CD4-positive, CD25-positive, alpha-beta regulatory T cell (primary cell): ENCODE data around the gene RNF220. TPM values are rescaled to one million over a fixed set of nuclear protein-coding genes. Genes with fewer than 3 reads are reported as not detected.

Source experiments
- ATAC-seq, 2 donors: fragments of 150-1000 bp; cut with Tn5 transposase; one replicate each; pipeline ENCODE4 v1.10.0; 2021; ENCODE audit warnings: low read depth in 2 of 2, moderate number of reproducible peaks in 2 of 2, moderate library complexity in 1 of 2
- DNase-seq, 3 donors: peaks; one replicate each; pipeline versions ENCODE4 v3.0.0 to v3.0.0-alpha.2; 2012 to 2022; ENCODE audit warnings: mixed read lengths in 1 of 3
- H3K27ac ChIP-seq: one replicate; pipeline ENCODE4 v1.7.0; 2013; ENCODE audit warnings: mild to moderate bottlenecking, low read length; ENCODE audit not compliant: insufficient read depth, poor library complexity, severe bottlenecking
- H3K27me3 ChIP-seq: one replicate; pipeline ENCODE4 v1.7.0; 2013; ENCODE audit warnings: low read length; ENCODE audit not compliant: control insufficient read depth, insufficient read depth
- H3K36me3 ChIP-seq: one replicate; pipeline ENCODE4 v1.7.0; 2013; ENCODE audit warnings: mild to moderate bottlenecking, low read length, moderate library complexity; ENCODE audit not compliant: control insufficient read depth, insufficient read depth
- H3K4me1 ChIP-seq: 2 replicates; pipeline ENCODE4 v1.7.0; 2013; ENCODE audit warnings: mild to moderate bottlenecking, low read length; ENCODE audit not compliant: insufficient read depth, control insufficient read depth, poor library complexity, severe bottlenecking
- H3K4me3 ChIP-seq: one replicate; pipeline ENCODE4 v1.7.0; 2013; ENCODE audit warnings: low read depth, mild to moderate bottlenecking, low read length, moderate library complexity
- H3K9me3 ChIP-seq, 2 experiments: 1 replicate in 1 of 2; 2 replicates in 1 of 2; pipeline ENCODE4 v1.7.0; 2013; ENCODE audit warnings: low read length in 2 of 2, mild to moderate bottlenecking in 1 of 2, moderate library complexity in 1 of 2; ENCODE audit not compliant: control insufficient read depth in 2 of 2
- H3K27ac Mint-ChIP-seq, 3 donors: one replicate each; pipeline ENCODE4 v1.8.0; 2020 to 2022; ENCODE audit warnings: mild to moderate bottlenecking in 3 of 3, mixed read lengths in 3 of 3, moderate library complexity in 2 of 3
- H3K27me3 Mint-ChIP-seq: one replicate; pipeline ENCODE4 v1.8.0; 2022; ENCODE audit warnings: mild to moderate bottlenecking, mixed read lengths
- H3K36me3 Mint-ChIP-seq: one replicate; pipeline ENCODE4 v1.8.0; 2020; ENCODE audit warnings: mixed read lengths
- H3K4me1 Mint-ChIP-seq, 4 donors: one replicate each; pipeline ENCODE4 v1.8.0; 2020 to 2022; ENCODE audit warnings: mixed read lengths in 4 of 4, mild to moderate bottlenecking in 1 of 4
- H3K4me3 Mint-ChIP-seq, 4 donors: one replicate each; pipeline ENCODE4 v1.8.0; 2020 to 2022; ENCODE audit warnings: mild to moderate bottlenecking in 4 of 4, mixed read lengths in 4 of 4, moderate library complexity in 3 of 4
- H3K9me3 Mint-ChIP-seq, 7 donors: one replicate each; pipeline ENCODE4 v1.8.0; 2020 to 2022; ENCODE audit warnings: mixed read lengths in 7 of 7, mild to moderate bottlenecking in 3 of 7, moderate library complexity in 2 of 7
- polyA plus RNA-seq, 4 donors: library from polyadenylated mRNA; unstranded; fragments of 300-500 nt; fragmentation: Illumina TruSeq; gene quantifications; one replicate each; pipeline ENCODE4 v1.2.3, GENCODE V29; 2021
- total RNA-seq: library from RNA; stranded (reverse); gene quantifications from one replicate; pipeline ENCODE4 v1.2.3, GENCODE V29; 2022

Gene RNF220
- total and polyA plus RNA-seq, 5 donors from 2014 or later: 73.2 to 94.8 (median 83.1) TPM

GRCh38 chr1:44447051-44447810, 42.2 kb downstream of the RNF220 start:
- DNase-seq: no peak
- Histone ChIP-seq H3K9me3 (no peaks in the 10 kb centered on the region), H3K36me3 (no peaks in the 10 kb centered on the region)

DNA sequence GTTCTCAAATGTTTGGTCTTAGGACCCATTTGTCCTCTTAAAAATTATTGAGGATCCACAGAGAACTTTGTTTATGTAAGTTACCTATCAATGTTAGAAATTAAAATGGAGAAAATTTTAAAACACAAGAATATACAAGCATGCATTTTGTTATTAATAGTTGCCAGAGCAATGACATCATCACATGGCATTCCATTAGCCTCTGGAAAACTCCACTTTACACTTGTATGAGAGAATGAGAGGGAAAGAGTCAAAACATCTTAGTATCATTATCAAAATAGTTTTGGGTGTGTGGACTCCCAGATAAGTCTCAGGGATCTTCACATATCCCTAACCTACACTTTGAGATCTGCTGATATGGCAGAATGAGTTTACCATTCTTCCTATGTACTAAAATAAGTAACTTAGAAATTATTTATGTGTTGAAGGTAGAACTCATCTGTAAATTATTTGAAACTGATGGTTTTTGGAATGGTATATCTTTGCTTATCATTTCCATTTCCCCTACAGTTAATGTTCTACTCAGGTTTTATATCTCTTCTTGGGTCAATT, 48.8 kb downstream of the RNF220 start:
- Mint-ChIP-seq H3K4me3 (no peak overlapping the region), H3K27me3 (peaks cover 36% of the 10 kb centered on the region), H3K4me1 (no peaks in the 10 kb centered on the region), H3K9me3 (peaks cover 0 to 10% (median 2%) of the 10 kb centered on the region in 7 donors), H3K36me3 (no peaks in the 10 kb centered on the region), H3K27ac (no peak overlapping the region)
- H3K27me3 ChIP-seq: peaks cover 9% of the 10 kb centered on the region
- H3K4me3 ChIP-seq: no peak overlapping the region
- H3K36me3 ChIP-seq: no peaks in the 10 kb centered on the region
- peaks cover 0 to 5% of the 10 kb centered on the region in 2 experiments for H3K9me3 ChIP-seq
- no peak for ATAC-seq
- no peaks in the 10 kb centered on the region for H3K4me1 ChIP-seq
- no peak for DNase-seq
- H3K27ac ChIP-seq: no peak overlapping the region

More at GRCh38 chr1:44447051-44447810, 42.2 kb downstream of the RNF220 start:
- H3K27me3 ChIP-seq: peaks cover 18% of the 10 kb centered on the region
- Mint-ChIP-seq H3K4me3 (no peak overlapping the region), H3K36me3 (no peaks in the 10 kb centered on the region), H3K27ac (no peak overlapping the region), H3K27me3 (peaks cover 38% of the 10 kb centered on the region), H3K9me3 (peaks cover 0 to 3% (median 0%) of the 10 kb centered on the region in 7 donors), H3K4me1 (no peaks in the 10 kb centered on the region)
- no peak overlapping the region for H3K4me3 ChIP-seq
- H3K27ac ChIP-seq: no peak overlapping the region
- H3K4me1 ChIP-seq: no peaks in the 10 kb centered on the region
- ATAC-seq: no peak

GRCh38 chr1:44454704-44455103, 49.6 kb downstream of the RNF220 start:
- Mint-ChIP-seq H3K27ac (no peak overlapping the region), H3K9me3 (peaks cover 0 to 10% (median 2%) of the 10 kb centered on the region in 7 donors)
- no peak overlapping the region for H3K4me3 ChIP-seq

DNA sequence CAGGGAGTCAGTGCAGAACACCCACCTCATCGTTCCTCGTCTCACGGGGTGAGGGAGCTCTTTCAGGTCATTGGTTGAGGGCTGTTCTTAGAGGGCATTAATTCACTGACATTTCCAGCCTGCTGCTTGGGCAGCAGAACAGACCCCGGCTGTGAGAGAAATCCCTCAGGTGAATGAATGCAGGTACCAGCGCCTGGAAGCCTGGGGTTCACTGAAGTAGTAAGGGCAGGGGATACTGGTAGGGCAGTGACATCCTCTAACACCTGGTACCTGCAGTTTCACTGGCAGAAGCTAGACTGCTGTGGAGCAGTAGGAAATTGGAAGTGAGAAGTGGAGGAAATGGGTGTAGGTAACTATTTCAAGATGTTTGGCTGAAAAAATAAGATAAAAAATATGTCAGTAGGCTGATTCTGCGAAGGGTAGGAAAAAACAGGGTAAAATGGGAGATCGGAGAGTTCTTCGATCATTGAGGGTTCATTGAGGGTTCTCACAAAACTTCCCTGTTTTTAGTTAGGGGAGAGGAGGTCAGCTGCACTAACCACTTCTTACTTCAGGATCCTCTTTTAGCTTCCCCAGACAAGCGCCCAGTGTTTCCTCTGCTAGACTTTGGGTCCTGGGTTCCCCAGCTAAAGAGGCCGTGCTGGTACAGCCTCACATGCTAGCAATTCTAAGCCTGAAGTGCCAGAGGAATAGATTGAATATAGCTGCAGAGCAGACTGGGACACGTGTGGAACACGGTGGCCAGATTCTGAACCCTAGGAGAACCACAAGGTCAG, 55.2 kb downstream of the RNF220 start:
- Histone ChIP-seq H3K4me1 (no peaks in the 10 kb centered on the region), H3K27me3 (peaks cover 26% of the 10 kb centered on the region), H3K9me3 (peaks cover 0 to 4% of the 10 kb centered on the region in 2 experiments), H3K4me3 (no peak overlapping the region), H3K27ac (no peak overlapping the region), H3K36me3 (no peaks in the 10 kb centered on the region)
- peaks cover 0 to 7% (median 0%) of the 10 kb centered on the region in 7 donors for H3K9me3 Mint-ChIP-seq
- no peaks in the 10 kb centered on the region for H3K4me1 Mint-ChIP-seq
- no peak overlapping the region for H3K4me3 Mint-ChIP-seq
- no peak overlapping the region for H3K27ac Mint-ChIP-seq
- H3K36me3 Mint-ChIP-seq: no peaks in the 10 kb centered on the region
- ATAC-seq: no peak
- no peak for DNase-seq
- H3K27me3 Mint-ChIP-seq: peaks cover 24% of the 10 kb centered on the region

More at GRCh38 chr1:44454704-44455103, 49.6 kb downstream of the RNF220 start:
- Mint-ChIP-seq H3K27me3 (peaks cover 42% of the 10 kb centered on the region), H3K4me3 (no peak overlapping the region), H3K36me3 (no peaks in the 10 kb centered on the region), H3K4me1 (no peaks in the 10 kb centered on the region)
- Histone ChIP-seq H3K27me3 (peaks cover 16% of the 10 kb centered on the region), H3K27ac (no peak overlapping the region), H3K4me1 (no peaks in the 10 kb centered on the region), H3K9me3 (peaks cover 0 to 5% of the 10 kb centered on the region in 2 experiments), H3K36me3 (no peaks in the 10 kb centered on the region)
- DNase-seq (no peak), ATAC-seq (no peak)

- Mint-ChIP-seq H3K4me3 (no peak overlapping the region), H3K27me3 (peaks cover 3% of the 10 kb centered on the region), H3K36me3 (no peaks in the 10 kb centered on the region), H3K4me1 (no peaks in the 10 kb centered on the region), H3K9me3 (peaks cover 0 to 8% (median 0%) of the 10 kb centered on the region in 7 donors), H3K27ac (no peak overlapping the region)
- no peaks in the 10 kb centered on the region for H3K4me1 ChIP-seq
- peaks cover 0 to 4% of the 10 kb centered on the region in 2 experiments for H3K9me3 ChIP-seq
- H3K27me3 ChIP-seq: peaks cover 15% of the 10 kb centered on the region
- DNase-seq (no peak), ATAC-seq (no peak)
- no peaks in the 10 kb centered on the region for H3K36me3 ChIP-seq
- no peak overlapping the region for H3K4me3 ChIP-seq
- H3K27ac ChIP-seq: no peak overlapping the region
These were observed 59.3 kb downstream of the RNF220 start for GRCh38 chr1:44464361-44464760.

- ATAC-seq (no peak), DNase-seq (no peak)
- H3K36me3 Mint-ChIP-seq: no peaks in the 10 kb centered on the region
- H3K9me3 Mint-ChIP-seq: peaks cover 0 to 8% (median 5%) of the 10 kb centered on the region in 7 donors
- H3K4me3 Mint-ChIP-seq: no peak overlapping the region
- H3K4me3 ChIP-seq: no peak overlapping the region
- no peak overlapping the region for H3K27ac Mint-ChIP-seq
- H3K27me3 Mint-ChIP-seq: peaks cover 4% of the 10 kb centered on the region
- no peak overlapping the region for H3K27ac ChIP-seq
- peaks cover 12% of the 10 kb centered on the region for H3K27me3 ChIP-seq
- no peaks in the 10 kb centered on the region for H3K4me1 Mint-ChIP-seq
- H3K9me3 ChIP-seq: peaks cover 4 to 5% of the 10 kb centered on the region in 2 experiments
- H3K36me3 ChIP-seq: no peaks in the 10 kb centered on the region
- no peaks in the 10 kb centered on the region for H3K4me1 ChIP-seq
These were observed 62.5 kb downstream of the RNF220 start for GRCh38 chr1:44467566-44467965.

DNA sequence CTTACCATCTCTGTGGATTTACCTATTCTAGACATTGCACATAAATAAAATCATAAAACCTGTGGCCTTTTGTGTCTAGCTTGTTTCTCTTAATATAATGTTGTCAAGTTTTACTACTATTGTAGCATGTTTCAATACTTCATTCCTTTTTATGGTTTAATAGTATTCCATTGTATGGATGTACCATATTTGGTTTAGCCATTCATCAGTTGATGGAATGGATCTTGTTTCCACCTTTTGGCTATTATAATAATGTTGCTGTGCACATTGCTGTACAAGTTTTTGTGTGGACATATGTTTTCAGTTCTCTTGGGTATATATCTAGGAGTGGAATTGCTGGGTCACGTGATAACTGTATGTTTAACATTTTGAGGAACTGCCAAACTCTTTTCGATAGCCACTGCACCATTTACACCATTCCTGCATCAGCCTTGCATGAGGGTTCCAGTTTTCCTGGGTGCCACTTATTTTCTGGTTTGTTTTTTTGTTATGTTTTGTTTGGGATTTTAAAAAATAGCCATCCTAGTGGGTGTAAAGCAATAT, 66.9 kb downstream of the RNF220 start:
- peaks cover 0 to 4% (median 0%) of the 10 kb centered on the region in 4 donors for H3K4me1 Mint-ChIP-seq
- no peaks in the 10 kb centered on the region for H3K36me3 ChIP-seq
- H3K27ac ChIP-seq: no peak overlapping the region
- peaks cover 7% of the 10 kb centered on the region for H3K27me3 ChIP-seq
- H3K4me3 Mint-ChIP-seq: no peak overlapping the region
- H3K9me3 ChIP-seq: peaks cover 0 to 5% of the 10 kb centered on the region in 2 experiments
- H3K9me3 Mint-ChIP-seq: peaks cover 0 to 6% (median 3%) of the 10 kb centered on the region in 7 donors
- DNase-seq: no peak
- no peak overlapping the region for H3K27ac Mint-ChIP-seq
- H3K4me1 ChIP-seq: no peaks in the 10 kb centered on the region
- ATAC-seq: no peak
- no peak overlapping the region for H3K4me3 ChIP-seq
- no peaks in the 10 kb centered on the region for H3K36me3 Mint-ChIP-seq
- H3K27me3 Mint-ChIP-seq: peaks cover 12% of the 10 kb centered on the region
